DOHH2 (cell line): ENCODE data around the gene LIPI.

Experiments
- EZH2phosphoT487 ChIP-seq: fragments of 200-600 bp; sonication (generic); IDR thresholded peaks from 2 replicates; pipeline ENCODE4 v1.6.1; 2017; ENCODE audit warnings: borderline replicate concordance, mild to moderate bottlenecking, antibody characterized with exemption, low read length, moderate library complexity, mixed read lengths
- TF ChIP-seq, protein P1 (sequence below): fragments of 200-600 bp; sonication (generic); IDR thresholded peaks from one replicate; pipeline ENCODE4 v1.5.1; 2014; ENCODE audit warnings: antibody characterized with exemption, mild to moderate bottlenecking, low read depth, low read length; ENCODE audit not compliant: poor library complexity, severe bottlenecking

DNA sequence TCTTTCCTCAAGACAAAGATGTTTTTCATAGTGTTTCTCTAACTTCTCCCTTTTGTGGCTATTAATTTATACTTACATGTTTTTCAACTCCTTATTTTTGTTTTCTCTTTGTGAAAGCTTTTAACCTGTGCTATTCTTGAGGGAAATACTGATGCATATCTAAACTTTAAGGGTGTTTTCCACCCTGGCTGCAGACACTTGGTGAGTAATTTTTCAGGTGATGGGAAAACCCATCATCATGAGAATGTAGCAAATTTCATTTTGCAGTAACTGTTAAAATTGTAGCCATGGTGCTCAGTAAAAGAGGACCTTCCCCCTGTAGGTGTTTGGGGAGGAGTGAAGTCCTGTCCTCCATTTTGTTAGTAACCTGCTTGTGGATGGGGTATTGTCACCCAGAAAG is 124.2 kb downstream of the LIPI start:
- TF ChIP-seq, protein P1, sequence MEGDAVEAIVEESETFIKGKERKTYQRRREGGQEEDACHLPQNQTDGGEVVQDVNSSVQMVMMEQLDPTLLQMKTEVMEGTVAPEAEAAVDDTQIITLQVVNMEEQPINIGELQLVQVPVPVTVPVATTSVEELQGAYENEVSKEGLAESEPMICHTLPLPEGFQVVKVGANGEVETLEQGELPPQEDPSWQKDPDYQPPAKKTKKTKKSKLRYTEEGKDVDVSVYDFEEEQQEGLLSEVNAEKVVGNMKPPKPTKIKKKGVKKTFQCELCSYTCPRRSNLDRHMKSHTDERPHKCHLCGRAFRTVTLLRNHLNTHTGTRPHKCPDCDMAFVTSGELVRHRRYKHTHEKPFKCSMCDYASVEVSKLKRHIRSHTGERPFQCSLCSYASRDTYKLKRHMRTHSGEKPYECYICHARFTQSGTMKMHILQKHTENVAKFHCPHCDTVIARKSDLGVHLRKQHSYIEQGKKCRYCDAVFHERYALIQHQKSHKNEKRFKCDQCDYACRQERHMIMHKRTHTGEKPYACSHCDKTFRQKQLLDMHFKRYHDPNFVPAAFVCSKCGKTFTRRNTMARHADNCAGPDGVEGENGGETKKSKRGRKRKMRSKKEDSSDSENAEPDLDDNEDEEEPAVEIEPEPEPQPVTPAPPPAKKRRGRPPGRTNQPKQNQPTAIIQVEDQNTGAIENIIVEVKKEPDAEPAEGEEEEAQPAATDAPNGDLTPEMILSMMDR = no peak
- no peak for TF ChIP-seq EZH2phosphoT487
